ENCODE measurements around the gene LPP.
A peak's percentile ranks its signal among the peaks of the same experiment; 100 is the strongest.

LPP gene

DNA sequence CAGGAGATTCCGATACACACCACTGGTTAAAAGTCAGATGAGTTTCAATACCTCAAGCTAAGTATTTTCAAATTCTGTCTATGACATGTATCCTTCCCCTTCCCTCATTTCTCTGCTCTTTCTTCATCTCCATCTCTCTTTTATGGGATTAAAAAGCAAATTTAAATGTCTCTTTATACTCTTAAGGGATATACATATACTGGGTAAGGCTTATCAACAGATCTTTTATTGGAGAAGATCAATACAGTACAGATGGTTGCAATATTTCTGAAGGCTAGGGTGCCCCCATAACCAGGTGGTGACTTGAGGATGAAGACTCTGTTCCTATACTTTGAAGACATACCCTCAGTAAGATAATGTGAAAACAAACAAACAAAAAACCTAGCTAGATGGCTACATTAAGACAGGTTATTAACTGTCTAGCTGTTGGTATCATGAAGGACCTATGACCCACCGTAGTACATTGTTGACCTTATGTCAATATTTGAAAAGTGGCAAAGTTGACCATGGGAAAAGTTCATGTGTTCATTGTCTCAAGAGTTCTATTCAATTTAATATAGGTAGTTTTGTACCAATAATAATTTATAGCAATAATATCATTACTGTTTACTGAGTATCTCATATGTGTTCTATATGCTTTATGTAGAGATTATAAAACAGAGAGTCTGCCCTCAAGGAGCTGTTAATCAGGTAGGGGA lies 319.8 kb downstream of the LPP start:
- DNase-seq (ENCODE audit: low spot score): no peak

DNA sequence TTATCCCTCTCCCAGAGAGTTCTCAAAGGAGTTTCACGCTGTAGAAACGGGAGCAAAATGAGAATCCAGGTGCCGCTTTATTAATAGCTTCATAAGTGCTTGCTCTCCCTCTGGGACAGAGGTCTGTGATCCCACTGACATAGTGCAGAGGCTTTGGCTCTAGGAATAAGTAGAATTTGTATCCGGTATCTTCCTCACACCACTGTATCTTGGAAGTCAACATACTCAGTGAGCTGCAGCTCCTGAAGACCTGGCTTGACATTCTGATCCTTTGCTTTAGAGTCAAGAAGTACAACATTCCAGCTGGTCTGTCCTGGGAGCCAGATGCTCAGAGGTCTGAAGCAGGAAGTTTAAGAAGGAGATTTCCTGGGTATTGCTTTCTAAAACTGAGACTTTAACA lies 323.0 kb downstream of the LPP start:
- no peak for DNase-seq (ENCODE audit: low spot score)

DNA sequence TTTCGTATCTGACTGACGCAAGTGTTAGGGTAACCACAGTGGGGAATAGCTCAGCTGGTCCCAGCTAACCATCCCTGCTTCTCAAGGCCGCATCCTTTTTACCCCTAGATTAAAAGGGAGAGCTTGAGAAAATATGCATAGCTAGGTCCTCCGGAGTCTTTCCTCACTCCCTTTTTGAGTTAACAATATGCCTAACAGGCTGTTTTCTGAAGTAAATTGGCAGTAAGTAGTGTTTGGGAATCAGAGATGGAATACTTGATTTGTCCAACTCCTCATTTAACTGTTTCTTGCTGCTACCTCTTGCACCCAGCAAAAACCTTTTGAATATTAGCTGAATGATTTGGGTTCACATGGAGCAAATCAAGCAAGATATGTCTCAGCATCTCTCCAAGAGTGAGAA lies 326.1 kb downstream of the LPP start:
- no peak for DNase-seq (ENCODE audit: low spot score)

DNA sequence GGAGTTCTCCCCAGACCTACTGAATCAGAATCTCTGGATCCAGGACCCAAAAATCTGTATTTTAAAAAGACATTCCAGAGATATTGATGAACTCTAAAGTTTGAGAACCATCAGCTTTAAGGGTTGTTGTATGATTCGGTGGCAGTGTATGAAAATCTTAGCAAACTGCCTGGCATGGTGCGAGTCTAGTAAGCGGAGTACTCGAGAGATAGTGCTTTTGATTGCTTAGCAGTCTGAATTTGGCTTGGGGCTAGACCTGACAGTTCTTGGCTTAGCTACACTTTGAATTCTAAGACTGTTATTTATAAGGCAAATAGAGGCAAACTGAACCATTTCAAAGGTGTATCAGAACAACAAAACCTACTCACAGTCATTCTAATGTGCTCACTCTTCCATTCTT lies 329.0 kb downstream of the LPP start:
- no peak for DNase-seq (ENCODE audit: low spot score)

DNA sequence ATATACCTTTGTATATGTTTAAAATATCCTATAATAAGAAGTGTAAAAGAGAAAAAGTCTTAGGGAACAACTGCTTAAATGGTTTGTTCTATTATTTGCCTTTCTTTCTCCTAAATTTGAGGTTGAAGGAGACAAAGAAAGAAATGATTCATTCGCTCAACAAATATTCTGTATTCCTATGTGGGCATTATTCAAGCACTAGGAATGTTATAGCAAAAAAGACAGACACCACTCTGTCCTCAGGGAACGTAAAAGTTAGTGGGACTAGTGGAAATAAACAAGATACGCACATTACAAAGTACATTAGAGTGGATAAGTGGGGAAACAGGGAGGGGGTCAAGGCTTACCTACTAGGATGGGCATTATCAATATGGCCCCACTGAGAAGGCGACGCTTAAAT lies 332.2 kb downstream of the LPP start:
- peak; percentile 48 for DNase-seq (ENCODE audit: low spot score)

DNA sequence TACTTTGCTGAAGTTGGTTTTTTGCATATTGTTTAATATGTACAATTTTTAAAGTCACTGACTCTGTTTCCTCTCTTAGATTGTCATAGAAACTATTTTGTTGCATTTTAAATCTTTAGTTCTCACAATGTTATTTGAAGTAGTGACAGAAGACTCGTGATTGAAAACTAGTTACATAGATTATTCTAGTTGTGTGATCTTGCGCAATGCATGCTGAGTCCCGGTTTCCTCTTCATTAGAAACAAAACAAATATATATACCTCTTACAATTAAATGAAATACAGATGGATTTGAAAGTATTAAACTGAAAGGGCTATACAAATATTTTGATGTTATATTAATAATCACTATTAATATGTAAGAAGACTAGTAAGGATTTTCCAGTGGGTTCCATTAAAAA lies 333.0 kb downstream of the LPP start:
- no peak for DNase-seq (ENCODE audit: low spot score)

DNA sequence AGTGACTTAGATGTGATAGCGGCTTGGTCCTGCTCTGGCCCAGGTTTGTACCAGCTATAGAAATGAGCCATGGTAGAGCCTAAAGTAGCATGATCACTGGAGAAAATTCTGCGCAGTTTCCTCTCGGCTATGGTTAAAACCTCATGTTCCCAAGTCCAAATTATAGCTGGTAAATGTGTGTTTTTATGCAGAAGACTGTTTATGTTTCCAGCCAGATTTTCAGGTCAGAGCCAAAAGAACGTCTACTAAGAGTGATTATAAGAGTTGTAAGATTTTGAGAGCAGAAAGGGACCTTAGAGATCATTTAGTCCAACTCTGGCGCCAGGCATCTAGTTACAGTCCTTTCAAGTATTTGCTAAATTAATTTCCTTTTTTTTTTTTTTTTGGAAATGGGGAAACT lies 333.7 kb downstream of the LPP start:
- DNase-seq (ENCODE audit: low spot score): no peak

DNA sequence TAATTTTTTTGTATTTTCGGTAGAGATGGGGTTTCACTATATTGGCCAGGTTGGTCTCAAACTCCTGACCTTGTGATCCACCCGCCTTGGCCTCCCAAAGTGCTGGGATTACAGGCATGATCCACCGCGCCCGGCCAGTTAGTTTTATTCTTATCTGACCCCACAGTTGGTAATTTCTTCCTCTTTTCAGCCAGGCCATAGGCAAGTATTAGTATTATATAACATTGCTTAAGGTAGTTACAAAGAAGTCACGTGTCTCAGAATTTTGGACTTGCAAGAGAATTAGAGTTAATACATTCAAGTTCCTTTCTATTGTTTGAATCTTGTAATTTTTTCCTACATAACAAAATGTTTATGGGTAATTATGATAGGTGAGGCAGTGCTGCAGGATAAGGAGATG lies 334.8 kb downstream of the LPP start:
- DNase-seq (ENCODE audit: low spot score): no peak

DNA sequence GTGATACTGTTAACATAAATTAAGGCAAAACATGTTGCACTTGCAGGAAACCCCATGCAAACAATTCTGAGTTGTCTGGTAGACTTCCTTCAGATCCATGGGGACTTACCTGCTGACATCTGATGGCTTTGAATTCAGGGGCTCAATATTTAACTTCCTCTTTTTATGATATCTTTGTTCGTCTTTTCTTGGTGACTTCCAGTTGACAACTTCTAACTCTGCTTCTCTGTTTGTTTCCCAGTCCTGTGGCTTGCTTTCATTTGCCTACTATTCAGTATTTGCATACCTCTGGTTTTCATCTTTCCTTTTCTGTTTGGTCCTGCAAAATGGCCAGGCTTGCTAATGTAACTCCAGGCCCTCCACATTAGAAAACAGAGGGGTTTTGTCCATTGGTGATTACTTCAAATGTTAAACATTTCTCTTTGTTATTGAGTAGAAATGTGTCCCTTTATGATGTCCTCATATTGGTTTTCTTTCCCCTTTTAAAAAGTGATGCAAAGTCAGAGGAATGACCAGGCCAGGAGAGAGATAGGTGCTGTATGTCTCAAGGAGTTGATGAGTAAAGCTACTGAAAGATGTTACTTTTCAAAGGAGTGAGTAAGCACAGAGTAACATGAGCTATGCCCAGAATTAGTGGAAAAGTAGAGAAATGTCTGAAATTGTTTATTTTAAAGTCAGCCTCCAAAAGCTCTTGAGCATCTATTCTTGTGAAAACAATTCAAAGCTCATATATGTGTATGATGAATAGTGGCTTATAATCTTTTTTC lies 335.9 kb downstream of the LPP start:
- peak; percentile 37 for DNase-seq (ENCODE audit: low spot score)

DNA sequence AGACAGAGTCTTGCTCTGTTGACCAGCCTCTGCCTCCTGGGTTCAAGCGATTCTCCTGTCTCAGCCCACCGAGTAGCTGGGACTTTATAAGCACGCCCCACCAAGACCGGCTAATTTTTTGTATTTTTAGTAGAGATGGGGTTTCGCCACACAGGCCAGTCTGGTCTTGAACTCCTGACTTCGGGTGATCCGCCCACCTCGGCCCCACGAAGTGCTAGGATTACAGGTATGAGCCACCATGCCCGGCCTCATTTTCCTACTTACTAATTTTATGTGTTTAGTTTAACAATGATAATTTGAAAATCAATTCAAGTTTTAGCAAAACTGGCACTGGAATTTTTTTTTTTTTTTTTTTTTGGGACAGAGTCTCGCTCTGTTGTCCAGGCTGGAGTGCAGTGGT lies 336.5 kb downstream of the LPP start:
- no peak for DNase-seq (ENCODE audit: low spot score)

DNA sequence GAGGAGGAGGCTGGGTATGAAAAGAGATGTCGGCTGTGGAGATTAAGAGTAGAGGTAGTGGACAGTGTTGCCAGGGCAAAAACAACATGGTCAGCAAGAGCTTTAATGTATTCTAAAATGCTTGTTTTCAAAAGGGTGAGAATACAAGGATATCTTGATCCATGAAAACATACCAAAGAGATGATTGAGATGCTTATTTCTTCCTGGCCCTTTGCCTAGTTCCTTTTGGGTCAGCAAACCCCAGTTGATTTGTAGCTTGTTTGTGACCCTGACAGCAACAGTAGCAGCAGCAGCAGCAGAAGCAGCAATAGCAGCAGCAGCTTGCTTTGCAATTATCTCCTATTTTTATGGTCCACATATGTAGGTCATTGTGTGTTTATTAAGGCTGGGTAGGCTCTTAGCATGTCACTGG lies 337.3 kb downstream of the LPP start:
- peak; percentile 28 for DNase-seq (ENCODE audit: low spot score)

DNA sequence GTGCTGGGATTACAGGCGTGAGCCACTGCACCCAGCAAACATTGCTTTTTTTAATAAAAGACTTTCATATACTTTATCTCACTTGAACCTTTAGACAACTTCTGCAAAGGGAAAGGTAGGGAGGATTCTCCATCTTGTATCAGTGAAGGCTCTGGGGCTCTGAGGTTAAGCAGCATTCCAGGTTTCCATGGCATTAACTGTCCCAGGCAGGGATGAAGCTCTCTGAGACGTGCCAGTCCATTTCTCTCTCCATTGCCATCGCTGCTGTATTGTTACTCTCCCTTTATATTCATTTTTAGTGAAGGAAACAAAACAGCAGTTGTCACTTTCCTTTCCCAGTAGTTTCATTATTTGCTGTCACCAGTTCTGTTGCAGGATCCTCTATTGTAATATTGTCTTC lies 342.4 kb downstream of the LPP start:
- DNase-seq (ENCODE audit: low spot score): no peak

DNA sequence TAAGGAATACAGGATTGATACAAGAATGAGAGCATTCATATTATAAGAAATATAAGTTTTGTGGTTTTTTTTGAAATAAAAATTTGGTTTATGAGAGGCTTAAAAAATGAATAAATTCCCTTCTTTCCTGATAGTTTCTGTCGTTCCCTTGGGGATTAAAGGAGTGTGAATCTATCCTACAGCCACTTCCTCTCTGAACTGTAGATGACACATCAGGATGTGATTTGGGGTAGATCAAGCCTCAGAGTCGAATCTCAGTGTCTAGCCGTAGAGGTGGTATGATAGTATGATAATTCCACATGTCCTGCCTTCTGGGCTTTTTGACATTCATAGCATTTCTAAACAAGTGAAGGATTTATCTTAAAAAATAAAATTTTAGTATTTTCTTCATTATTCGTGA lies 343.1 kb downstream of the LPP start:
- no peak for DNase-seq (ENCODE audit: low spot score)

DNA sequence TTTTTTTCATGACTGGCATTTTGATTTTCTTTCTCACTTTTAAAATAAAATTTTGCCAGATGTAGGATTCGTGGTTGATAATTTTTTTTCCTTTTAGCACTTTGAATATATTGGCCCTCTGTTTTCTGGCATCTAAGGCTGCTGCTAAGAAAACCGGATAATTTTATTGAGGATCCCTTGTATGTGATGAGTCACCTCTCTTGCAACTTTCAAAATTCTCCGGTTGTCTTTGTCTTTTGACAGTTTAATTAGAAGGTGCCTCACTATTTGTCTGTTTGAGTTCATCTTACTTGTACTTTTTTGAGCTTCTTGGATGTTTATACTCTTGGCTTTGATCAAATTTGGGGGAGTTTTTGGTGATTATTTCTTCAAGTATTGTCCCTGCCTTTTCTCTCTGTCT lies 349.7 kb downstream of the LPP start:
- no peak for DNase-seq (ENCODE audit: low spot score)

DNA sequence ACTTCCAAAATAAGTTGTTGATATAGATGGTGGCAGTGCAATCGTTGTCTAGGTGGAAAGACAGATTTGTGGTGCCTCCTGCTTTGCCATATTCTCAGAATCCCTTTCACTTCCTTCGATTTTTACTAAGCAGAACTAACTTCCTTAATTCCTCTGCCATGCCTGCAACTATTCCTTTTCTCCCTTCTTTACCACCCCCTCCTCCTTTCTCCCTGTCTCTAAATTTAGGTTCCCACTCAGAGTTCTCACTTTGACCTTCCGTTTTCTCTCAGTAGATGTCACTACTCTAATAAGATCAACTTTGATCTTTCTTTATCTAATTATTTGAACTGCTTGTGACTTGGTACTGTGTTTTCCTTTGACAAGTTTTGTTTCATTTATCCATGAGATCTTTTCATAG lies 351.2 kb downstream of the LPP start:
- DNase-seq (ENCODE audit: low spot score): no peak

DNA sequence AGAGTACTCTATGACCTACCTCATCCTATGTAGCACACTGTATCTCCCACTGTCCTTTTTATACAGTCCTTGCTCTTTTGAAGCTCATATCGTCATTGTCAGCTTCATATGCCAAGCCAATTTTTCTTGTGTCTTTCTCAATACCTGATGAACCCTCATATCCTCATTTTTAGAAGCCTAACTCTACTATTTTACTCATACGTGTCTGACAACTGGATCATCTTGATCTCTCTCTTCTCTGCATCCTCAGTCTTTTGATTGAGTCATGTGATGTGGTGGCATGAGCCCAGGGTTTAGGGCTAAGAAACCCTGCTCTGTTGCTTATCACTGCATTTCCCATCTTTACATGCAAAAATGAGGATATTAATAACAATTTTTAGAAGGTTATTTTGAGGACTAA lies 352.0 kb downstream of the LPP start:
- no peak for DNase-seq (ENCODE audit: low spot score)

DNA sequence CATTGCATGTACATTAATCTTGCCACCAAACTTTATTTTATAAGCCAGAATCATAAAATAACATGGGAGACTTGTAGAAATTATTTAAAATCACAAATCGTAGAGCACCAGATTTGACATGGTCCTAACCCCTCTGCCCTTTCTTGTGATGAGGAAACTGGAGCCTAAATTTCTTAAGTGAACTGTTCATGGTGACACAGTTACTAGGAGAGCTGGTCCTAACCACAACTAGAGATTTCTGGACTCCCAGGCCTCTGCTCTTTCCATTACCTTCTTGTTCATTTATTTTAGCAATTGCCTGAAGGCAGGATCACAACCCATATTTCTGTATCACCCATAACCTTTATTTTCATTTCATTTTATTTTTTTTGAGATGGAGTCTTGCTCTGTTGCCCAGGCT lies 352.5 kb downstream of the LPP start:
- DNase-seq (ENCODE audit: low spot score): no peak

DNA sequence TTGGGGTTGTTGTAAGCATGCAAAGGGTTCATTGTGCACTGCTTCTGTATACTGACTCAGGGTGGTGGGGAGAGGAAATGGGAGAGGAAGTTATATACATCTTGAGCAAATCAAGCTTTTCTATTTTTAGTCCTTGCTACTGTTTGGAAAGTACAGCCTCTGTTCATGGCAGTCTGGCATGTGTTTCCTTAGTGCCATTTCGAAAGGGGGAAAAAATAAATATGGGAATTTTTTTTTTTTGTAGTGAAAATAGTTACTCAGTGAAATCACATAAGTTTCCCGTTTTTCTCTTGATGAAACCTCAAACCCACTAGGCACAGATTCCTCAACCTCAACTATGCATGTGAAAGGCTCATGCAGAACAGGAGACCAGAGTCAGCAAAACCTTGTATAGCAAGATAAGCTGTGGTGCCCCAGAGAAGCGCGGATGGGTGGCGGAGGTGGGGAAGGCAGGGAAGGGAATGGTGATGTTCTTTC lies 353.3 kb downstream of the LPP start:
- peak; percentile 70 for DNase-seq (ENCODE audit: low spot score)

DNA sequence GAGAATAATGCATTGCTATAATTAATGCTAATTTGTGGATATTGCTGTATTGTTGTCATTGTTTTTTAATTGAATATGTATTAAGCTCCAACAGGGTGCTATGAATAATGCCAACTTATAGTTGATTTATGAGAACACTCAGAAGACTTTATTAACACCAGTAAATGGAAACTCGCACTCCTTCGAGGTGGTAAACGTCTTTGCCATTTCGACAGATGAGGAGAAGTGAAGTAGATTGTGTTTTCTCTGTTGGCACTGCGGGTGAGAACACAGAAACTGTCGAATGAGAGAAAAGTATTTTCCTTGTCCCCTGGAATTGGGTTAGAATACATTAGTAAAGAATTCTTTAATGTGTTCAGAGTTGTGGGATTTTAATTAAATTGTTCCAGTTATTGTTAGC lies 354.5 kb downstream of the LPP start:
- no peak for DNase-seq (ENCODE audit: low spot score)

DNA sequence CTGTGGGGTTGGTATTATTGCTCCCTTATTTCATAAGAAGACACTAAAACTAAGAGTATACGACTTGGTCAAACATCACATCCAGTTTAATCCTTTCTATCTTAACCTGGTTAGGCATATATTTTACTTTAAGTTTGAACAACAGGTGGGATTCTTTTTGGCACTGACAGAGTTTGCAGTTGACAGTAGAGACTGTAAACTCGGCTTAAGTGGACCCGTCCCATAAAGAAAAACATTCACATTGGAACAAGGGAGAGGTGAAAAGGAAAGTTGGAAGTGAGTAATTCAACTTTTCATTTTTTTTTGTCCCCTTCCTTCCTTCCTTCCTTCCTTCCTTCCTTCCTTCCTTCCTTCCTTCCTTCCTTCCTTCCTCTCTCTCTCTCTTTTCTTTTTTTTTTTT lies 355.4 kb downstream of the LPP start:
- DNase-seq (ENCODE audit: low spot score): no peak

DNA sequence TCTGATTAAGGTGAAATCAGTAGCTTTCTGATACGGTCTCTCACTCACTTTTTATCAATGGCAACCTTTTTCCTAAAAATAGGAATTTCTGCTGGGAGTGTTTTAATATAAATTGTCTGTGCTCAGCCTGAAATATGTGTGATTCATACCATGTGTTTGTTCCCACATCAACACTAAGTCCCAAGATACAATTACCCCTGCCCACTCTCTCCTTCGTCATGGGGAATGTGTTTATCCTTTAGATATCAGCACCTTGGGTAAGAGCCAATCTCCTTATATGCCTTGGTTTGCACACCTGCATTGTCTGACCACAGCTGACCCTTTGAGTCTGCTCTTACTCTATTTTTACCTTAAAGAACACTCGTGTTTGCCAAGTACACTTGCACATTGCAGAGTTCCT lies 356.4 kb downstream of the LPP start:
- no peak for DNase-seq (ENCODE audit: low spot score)

DNA sequence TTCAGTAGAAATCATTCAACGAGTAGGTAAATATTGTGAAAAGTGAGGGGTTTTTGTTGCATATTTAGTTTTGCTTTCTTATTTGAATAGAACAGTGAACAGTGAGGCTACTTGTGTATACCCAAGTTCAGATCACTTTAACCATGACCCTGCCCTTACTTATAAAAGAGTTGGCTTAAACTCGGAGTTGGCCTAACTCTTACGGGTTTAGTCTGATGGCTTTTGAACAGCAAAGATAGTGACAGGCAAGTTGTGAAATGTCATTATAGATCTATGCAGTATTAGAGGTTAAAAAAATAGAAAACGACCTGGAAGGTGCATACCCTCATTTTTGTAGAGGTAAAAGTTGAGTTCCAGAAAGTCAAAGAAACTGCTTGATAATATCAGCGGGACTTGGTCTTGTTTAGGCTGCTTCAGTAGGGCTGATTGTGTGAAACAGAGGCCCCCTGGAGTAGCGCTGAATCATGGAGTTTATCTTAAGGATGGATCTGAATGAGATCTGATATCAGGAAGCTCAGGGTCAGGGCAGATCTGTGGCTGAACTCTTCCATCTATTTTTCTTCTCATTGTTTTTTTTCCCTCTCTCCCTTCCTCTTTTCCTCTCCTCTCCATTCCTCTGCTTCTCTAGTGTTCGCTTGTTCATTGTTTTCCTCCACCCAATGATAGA lies 359.8 kb downstream of the LPP start:
- no peak for DNase-seq (ENCODE audit: low spot score)

DNA sequence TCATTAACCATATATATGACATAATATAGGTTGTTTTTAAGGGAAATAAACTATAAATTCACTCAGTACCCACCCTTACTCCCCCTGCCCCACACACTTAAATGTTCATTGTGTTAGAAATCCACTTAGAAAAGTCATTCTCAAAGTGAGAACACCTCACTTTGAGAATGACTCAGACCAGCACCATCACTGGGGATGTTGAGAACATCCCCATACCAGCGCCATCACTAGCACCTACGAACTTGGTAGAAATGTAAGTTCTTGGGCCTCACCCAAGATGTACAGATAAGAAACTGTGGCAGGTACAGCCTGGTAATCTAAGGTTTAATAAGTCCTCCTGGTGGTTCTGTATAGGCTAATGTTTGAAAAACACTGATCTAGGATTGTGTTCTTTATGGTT lies 362.6 kb downstream of the LPP start:
- no peak for DNase-seq (ENCODE audit: low spot score)

Measured in hepatic stellate cell (primary cell).